DMS 273 (cell line): ENCODE measurements around the gene RBM24.
"Not testable (repeated sequence)": the region's sequence is repeated elsewhere in the genome, so short reads cannot be mapped to it uniquely, and the experiment has no call there.

Experiments
- DNase-seq: peaks from one replicate; lab custom pipeline; 2025; ENCODE audit not compliant: unreplicated experiment; lab: John Stamatoyannopoulos, UW

The RBM24 gene

DNA sequence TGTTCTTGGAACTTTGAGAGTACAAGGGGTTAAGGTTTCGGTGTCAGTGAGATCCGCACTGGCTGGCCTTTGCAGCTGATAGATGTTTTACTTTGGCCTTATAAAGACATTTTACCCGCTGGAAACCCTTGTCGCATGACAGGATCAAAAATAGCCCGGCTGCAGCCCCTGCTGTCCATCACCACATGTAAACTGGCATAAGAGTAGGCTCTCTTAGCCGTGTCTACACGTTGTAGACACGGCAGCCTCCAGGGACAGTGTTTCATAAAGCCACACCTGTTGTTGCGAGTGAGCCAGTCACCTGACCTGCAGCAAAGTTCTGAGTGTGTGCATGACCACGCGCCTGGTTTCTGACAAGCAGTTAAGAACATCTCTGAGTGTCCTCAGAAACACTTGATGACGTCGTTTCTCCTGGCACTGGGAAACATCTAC lies 8.5 kb downstream of the RBM24 start:
- DNase-seq, result no peak

DNA sequence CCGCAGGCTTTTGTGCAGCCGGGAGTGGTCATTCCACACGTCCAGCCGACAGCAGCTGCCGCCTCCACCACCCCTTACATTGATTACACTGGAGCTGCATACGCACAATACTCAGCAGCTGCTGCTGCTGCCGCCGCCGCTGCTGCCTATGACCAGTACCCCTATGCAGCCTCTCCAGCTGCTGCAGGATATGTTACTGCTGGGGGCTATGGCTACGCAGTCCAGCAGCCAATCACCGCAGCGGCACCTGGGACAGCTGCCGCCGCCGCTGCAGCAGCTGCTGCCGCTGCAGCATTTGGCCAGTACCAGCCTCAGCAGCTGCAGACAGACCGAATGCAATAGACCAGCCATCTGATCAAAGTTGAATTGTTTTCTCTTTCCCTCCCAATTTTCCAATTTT lies 10.6 kb downstream of the RBM24 start:
- no peak for DNase-seq

DNA sequence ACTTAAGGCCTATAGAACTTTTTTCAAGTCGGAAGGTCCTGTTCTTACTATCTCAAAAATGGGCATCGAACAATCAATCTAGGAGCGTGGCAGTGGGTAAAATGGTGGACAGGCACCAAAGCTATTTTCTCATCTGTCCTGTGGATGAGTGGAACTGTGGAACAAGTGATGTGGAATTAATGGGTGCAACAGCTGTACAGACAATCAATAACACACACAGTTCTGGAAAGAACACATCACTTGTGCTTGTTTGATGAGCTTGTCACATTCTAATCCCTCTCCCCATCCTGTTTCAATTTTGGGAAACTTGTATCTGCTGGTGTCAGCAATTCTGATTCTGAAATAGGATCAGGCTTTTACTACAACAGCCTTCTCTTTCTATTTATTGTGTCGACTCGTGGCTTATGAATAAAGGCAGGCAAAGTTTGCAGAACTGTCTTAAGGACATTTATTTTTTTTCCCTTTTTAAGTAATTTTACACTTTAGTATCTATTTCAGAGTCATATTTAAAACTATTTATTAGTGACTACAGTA lies 11.5 kb downstream of the RBM24 start:
- no peak for DNase-seq

DNA sequence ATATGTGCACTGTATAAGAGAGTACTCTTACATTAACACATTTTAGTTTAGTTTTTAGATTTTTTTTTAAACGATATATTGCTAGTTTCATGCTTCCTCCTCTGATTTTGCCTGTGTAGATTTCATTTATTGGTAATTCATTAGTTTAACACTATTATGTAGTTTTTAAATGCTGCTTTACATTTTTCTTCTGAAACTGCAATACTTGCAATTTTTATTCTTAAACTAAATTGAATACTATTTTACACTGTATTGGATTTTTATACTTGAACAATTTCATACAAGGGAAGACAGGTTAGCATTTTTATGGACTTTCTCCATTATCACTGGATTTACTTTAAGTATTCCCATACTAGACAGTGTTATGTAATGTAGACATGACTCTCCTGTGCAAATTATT lies 12.2 kb downstream of the RBM24 start:
- DNase-seq, result no peak

DNA sequence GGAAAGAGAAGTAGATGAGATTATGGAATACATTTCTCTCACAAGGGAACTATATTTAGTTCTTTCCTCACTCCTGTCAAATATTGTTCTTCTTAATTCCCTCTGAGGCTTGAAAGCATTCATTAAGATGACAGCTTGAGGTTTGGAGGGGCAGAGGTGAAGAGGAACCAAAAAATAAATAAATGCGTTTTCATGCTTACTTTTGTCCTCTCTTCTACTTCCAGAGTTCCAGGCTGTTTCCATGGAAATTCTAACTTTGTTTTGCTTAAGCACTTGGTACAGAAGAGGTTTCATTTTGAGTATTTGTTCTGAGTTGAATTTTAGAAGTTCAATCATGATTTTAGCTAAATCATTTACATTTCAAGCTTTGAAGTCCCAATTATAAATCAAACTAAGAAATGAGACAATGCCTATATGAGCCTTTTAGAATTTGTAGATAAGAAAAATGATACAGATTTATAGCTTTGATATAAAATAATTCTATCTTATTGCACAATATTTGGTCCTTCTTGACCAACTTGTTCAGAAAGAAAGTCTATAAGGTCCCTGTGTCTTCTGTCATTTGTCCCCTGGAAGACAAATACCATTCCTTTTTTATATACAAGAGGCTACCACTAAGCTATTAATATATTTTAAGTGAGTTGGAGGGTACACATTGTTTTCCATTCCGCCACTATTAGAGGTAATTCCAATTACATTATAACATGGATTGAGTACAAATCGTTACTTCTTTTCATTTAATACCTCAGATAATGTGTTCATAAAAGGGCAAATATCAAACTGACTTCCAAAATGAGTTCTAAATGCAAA lies 16.3 kb downstream of the RBM24 start:
- DNase-seq, result no peak

DNA sequence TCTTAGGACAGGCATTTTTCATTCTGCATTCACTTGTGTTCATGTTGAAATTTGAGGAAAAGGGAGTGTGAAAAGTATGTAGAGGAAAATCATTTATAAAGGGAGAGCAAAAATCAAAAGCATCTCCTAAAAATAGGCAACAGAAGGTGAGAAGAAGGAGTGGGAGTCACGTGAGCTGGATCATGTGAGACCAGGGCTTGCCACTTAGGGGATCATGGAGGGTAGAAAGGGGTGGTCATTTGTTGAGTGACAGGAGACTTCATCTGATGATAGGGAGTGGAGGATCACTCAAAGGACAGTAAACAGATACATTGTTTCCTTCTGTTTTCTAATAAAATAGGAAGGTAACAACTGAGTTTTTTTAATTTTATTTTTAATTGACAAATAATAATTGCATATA lies 17.1 kb downstream of the RBM24 start:
- DNase-seq, result no peak

DNA sequence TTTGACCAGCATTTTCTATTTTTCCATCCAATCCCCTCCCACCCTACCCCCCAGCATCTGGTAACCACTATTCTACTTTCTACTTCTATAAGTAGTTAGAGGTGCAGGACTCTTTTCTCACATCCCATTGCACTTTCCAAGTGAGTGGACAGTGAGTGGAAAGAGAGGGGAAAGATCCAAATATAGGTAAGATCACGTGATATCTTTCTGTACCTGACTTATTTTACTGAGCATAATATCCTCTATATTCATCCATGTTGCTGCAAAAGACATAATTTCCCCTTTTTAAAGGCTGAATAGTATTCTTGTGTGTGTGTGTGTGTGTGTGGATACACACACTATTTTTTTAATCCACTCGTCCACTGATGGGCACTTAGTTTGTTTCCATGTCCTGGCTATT lies 18.1 kb downstream of the RBM24 start:
- DNase-seq, result no peak

DNA sequence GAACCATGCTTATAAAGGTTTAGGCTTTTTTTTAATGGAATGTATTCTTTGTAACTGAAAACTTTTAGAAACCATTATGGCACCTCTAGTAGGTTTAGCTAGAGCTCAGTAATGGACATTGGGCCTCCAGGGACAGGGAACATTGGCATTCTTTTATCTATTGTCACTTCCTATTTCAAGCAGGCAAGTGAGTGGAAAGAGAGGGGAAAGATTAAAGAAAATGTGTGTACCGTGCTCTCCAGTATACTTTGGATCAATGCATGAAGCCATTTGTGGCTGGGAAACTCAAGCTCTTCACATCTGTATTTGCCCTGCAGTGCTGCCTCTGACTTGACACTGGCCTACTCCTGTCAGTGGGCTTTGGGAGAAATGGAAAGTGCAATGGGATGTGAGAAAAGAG lies 18.6 kb downstream of the RBM24 start:
- no peak for DNase-seq

DNA sequence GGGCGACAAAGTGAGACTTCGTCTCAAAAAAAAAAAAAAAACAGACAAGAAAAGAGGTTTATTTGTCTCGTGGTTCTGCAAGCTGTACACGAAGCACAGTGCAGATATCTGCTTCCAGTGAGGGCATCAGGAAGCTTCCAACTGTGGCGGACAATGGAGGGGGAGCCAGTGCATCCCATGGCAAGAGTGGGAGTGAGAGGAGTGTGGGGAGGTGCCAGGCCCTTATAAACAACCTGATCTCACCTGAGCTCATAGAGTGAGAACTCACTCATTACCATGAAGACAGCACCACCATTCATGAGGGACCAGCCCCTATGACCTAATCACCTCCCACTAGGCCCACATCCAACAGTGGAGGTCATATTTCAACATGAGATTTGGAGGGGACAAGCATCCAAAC lies 19.5 kb downstream of the RBM24 start:
- DNase-seq, result no peak

DNA sequence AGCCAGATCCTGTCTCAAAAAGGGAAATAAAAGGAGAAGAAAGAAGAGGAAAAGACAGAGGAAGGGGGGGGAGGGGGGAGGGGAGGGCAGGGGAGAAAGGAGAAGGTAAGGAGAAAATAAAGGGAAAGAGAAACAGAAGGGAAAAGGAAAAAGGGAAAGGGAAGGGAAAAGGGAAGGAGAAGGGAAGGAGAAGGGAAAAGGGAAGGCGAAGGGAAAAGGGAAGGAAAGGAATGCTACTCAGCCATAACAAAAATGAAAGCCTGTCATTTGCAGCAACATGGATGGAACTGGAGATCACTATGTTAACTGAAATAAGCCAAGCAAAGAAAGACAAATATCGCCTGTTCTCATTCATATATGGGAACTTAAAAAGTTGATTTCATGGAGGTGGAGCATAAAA lies 22.3 kb downstream of the RBM24 start:
- DNase-seq, result no peak

DNA sequence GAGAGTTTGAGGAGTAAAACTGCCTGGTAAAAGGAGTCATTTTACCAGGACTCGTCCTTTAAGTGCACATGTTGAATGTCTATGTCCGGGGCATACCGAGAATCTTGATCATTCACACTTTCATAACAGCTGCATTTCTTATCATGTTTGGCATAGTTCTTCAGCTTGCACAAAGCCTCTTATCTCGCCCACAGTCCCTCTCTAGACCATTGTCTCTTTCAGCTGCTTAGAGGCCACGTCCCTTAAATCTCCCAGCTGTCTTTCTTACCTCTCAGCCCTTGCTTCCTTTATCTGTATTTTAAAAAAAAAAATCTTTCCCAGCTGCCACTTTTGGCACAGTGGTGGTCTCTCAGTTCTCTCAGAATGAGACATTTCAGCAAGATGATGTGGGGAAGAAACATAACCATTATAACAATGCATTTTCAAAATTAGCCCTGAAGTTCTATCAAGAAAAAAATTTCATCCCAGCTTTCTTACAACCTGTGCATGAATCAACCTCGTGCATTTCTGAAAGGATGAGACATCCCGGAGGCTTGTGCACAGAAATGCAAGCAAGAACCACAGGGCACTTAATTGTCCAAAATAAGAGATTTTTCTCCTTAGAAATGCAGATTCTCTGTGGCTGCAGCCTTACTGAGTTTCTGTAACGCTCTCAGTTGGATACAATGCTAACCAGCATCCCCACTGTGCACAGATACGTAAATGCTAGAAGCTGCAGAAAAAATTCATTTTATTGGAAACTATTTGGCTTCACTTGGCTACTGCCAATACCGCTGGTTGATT lies 24.2 kb downstream of the RBM24 start:
- no peak for DNase-seq

DNA sequence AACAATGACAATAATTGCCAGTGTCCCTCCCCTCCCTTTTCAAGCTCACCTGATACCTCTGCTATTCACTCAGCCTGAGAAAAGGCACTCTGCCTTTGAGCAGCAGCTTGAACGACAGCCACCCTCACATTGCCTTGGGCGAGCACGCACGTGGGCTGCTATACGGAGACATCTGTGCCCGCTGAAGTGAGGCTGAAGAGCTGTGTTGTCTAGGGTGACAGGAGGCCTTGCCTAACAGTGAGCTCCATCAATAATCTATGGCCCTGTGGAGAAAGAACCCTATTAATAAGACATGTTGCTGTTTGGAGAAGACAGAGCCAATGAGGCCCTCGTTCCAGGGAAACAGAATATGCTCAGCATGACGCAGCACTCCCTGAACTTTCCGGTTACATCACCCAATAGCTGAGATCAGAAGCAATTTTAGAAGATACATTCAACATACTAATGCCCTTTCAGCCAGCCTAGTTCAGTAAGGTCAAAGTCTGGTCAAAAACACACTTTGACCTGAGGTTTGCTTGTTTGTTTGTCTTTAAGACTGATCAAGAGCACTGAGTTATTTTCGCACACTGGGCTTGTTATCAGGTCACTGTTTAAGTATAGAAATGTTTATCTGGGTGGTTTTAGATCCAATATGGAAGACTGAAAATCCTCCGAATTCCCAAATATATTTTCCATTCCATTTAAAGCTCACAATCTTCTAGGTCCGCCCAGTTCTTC lies 30.6 kb downstream of the RBM24 start:
- DNase-seq, result no peak

DNA sequence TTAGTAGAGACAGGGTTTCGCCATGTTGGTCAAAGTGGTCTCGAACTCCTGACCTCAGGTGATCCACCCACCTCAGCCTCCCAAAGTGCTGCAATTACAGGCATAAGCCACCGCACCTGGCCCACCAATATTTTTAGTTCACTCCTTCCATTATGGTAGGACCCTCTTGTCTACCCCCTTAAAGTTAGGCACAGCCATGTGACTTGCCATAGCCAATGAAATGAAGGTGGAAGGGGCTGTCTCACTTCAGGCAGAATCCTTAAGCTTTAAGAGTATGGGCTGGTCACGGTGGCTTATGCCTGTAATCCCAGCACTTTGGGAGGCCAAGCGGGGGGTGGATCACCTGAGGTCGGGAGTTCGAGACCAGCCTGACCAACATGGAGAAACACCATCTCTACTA lies 32.1 kb downstream of the RBM24 start:
- not testable (repeated sequence) for DNase-seq

DNA sequence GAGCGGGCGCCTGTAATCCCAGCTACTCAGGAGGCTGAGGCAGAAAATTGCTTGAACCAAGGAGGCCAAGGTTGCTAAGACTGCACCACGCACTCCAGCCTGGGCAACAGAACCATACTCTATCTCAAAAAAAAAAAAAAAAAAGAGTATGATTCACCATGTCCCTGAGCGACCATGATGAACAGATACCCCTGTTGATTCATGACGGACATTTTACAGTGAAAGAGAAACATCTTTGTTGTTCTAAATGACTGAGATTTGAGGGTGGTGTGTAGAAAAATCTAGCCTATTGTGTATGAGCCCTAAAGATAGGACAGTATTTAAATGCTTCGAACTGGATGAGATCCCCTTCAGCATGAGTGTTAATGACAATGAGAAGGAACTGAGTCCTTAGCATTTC lies 32.8 kb downstream of the RBM24 start:
- DNase-seq, result no peak

DNA sequence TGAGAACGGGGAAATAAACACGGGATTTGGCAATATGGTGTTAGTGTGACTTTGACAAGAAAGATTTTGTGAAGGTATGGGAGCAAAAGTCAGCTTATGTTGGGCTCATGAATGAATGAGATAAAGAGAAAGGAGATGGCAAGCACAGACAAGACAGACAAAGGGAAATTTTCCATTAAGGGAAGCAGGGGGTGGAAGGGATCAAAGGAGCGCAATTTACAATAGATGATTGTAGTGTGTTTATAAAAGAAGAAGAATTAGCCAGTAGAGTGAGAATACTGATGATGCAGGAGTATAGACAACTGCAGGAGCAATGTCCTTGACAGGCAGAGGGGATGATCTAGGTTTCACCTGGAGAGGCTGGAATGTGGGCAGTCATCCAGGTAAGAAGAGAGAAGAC lies 34.1 kb downstream of the RBM24 start:
- DNase-seq, result no peak

DNA sequence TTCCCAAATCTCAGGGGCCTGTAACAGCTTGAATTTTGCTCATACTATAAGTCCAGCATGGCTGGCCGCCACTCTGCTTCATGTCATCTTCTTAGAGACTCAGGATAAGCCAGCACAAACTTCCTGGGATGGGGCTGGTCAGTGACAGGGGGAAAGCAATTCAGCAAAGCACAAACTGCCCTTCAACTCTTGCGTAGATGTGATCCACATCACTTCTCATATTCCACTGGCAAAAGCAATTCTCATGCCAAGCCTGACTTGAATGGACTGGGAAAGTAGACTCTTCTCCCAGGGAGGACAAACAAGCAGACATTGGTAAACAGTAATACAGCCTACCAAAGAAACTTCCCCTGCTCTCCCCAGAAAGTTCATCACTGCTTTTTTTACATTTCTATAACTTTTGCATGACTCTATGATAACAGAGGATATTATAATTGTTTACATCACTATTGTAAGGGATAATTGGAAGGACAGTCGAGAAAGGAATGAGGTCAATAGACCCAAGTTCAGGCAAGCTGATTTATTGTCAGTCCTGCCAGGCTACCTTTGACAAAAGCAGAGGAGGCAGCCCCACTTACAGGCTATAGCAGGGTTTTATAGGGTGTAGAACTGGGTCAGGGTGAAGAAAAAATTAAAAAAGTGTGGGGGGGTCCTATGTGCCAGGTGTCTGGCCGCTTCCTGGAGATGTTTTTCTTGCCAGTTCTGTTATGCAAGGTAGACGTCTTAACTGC lies 37.4 kb downstream of the RBM24 start:
- DNase-seq, result no peak

DNA sequence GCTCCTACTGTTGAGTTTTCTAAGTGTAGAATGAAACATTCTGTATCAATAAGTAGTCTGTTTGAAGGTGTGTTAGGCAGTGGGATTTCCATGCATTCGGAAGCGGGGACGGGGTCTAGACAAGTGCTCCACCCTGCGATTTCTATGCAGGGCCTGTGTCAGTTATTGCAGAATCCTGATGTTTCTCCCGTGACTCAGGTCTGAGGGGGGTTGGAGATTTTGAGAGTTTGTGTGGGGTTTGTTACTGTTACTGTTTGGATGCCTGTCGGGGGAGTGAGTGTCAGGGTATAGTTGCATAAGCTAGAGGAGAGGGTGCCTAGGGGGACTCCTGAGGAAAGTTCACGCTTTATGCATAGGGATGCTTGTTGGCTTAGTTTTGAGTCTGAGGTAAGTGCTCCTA lies 39.1 kb downstream of the RBM24 start:
- DNase-seq, result not testable (repeated sequence)

DNA sequence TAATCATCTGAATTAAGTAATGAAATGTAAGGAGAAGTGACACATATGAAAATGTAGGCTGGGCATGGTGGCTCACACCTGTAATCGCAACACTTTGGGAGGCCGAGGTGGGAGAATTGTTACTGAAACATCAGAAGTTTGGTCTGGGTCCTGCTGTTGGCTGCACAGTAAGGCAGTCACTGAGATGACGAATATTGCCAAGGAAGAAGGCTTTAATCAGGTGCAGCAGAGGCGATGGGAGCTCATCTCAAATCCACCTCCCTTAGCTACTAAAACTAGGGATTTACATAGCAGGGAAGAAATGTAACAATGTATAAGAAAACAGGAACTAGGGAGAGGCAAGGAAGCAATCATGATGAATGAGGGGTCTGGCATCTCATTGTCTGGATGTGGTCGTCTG lies 50.1 kb downstream of the RBM24 start:
- DNase-seq, result no peak

DNA sequence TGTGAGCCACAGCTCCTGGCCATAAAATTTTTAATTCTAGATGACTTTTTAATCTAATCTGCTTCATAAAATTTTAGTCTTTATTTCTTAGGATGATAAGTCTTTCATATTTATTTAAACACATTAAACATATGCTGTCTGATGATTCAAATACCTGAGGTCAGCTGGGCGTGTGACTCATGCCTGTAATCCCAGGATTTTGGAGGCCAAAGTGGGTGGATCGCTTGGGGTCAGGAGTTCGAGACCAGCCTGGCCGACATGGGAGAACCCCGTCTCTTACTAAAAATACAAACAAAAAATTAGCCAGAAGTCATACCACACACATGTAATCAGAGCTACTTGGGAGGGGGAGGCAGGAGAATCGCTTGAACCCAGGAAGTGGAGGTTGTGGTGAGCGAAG lies 53.1 kb downstream of the RBM24 start:
- DNase-seq, result no peak

DNA sequence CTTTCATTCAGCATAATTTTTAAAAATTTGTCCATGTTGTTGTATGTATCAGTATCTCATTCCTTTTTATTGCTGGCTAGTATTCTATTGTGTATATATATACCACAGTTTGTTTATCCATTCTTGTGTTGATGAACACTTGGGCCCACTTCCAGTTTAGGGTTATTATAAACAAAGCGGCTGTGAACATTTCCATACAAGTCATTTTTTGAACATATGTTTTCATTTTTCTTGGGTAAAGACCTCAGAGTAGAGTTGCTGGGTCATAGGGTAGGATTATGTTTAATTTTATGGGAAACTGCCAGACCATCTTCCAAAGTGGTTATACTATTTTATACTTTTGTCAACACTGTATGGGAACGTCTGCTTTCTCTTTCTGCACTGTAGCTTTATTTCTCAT lies 55.3 kb downstream of the RBM24 start:
- no peak for DNase-seq

DNA sequence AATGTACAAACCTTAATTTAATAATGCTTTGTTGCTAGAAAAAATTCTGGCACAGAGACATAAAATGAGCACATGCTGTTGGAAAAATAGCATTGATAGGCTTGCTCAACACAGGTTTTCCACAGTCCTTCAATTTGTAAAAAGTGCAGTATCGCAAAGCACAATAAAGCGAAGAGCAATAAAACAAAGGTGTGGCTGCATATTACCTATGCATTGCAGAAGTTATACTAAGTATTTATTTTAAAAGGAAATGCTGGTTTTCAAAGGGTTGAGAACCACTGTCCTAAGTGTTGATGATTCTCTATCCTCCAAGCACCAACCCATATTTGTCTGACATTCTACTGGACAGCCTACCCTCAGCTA lies 58.1 kb downstream of the RBM24 start:
- no peak for DNase-seq
